ENCODE results near the gene UBE2V1.
"Not testable (repeated sequence)": the region's sequence is repeated elsewhere in the genome, so short reads cannot be mapped to it uniquely, and the experiment has no call there.

Gene UBE2V1

DNA sequence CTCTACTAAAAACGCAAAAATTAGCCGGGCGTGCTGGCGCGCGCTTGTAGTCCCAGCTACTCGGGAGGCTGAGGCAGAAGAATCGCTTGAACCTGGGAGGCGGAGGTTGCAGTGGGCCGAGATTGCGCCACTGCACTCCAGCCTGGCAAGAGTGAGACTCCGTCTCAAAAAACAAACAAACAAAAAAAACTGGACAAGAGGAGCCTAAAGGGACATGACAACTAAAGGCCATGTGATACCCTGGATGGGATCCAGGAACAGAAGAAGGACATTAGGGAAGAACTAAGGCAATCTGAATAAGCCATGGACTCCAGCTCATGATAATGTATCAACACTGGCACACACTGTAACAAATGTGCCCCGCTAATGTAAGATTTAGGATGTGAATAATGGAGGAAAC is 24.8 kb upstream of the UBE2V1 start:
- DNase-seq (ENCODE audit: low read depth), result not testable (repeated sequence)

DNA sequence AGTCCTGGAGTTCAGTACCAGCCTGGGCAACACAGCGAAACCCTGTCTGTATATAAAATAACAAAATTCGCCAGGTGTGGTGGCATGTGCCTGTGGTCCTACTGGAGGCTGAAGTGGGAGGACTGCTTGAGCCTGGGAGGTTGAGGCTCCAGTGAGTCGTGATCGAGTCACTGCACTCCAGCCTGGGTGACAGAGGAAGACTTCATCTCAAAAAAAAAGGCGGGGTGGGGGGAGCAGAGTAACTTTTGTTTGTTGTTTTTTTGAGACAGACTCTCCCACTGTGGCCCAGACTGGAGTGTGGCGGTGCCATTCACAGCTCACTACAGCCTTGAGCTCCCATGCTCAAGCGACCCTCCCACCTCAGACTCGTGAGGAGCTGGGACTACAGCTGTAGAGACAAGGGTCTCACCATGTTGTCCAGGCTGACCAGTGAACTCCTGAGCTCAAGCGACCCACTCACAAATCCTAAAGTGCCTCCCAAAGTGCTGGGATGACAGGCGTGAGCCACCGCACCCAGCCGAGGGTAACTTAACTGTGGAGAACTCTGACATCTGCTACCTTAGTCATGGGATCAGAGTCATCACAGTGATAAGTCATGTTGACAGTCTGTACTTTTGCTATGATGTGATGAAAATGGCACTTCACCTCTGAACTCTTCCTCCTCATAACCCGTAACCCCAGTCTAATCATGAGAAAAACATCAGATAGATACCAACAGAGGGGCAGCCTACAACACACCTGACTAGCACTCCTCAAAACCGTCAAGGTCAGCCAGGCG is 24.1 kb upstream of the UBE2V1 start:
- no peak for DNase-seq (ENCODE audit: low read depth)

DNA sequence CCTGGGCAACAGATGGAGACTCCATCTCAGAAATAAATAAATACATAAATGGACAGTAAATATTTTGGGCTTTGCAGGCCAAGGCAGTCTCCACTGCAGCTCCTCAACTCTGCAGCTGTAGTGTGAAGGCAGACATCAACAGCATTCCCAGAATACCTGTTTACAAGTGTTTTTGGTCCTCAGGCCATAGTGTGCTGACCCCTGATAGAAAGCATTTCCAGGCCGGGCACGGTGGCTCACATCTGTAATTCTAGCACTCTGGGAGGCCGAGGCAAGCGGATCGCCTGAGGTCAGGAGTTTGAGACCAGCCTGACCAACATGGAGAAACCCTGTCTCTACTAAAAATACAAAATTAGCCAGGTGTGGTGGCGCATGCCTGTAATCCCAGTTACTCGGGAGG is 22.2 kb upstream of the UBE2V1 start:
- DNase-seq (ENCODE audit: low read depth), result not testable (repeated sequence)

DNA sequence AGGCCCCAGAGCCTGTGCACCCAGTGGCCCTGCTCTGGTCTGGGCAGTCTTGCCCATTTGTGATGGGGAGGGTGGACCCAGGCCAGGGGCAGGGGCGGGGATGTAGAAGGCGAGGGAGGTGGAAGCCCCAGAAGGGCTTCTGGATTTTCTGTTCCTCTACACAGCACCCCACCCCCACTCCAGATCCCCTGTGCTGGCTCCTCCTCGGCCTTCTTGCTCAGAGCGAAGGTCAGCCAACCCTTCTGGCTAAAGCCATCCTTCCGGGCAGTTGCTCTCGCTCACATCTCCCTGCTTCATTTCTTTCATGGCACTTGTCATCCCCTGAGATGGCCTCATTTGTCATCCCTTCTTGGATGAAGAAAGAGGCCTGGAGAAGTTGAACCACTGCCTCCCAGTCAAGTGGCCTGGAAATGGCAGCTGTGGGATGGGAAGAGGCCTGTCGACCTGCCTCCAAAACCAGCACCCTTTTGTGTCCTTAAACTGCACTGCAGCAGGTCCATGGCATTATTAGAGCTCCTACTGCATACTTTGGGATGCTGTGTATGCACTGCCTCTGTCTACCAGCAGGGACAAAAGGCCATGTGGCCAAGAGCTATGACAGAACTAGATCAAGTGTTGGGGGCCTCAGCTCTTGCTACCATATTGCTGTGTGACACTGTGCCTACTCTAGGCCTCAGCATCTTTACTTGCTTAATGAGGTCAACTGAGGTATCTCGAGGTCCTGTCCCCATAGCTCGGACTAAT is 20.7 kb upstream of the UBE2V1 start:
- no peak for DNase-seq (ENCODE audit: low read depth)

DNA sequence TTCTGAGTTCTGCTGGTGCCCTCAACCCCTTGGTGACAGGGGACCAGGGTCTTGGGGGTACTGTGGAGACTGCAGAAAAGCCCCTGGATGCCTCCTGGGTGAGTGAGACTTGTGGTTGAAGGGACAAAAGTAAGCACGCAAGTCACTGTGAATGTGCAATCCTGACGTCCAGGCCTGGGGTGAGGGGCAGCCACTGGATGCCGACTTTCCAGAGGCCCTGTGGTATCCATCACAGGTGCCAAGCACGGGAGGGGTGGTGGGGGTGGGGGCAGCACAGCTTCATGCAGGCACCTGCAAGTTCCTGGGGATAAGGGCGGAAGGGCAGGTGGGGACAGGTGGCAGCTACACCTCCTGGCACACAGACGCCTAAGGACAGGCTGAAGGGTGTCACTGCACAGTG is 20.1 kb upstream of the UBE2V1 start:
- DNase-seq (ENCODE audit: low read depth), result no peak

DNA sequence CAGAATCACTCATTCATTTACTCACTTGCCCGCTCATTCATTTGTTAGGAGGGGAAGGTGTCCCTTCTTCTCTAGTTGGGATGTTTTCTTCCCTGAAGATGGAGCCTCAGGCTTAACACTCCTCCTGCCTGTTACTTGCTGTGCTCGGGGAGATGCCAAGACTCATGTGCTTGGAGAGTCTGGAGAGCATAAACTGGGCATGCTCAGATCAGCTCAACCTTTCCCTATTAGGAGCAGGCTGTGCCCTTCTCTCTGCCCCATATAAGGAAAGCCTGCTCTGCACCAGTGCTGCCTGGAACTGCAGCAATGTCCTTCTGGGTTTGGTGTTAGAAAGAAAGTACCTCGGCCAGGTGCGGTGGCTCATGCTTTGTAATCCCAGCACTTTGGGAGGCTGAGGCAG is 18.0 kb upstream of the UBE2V1 start:
- no peak for DNase-seq (ENCODE audit: low read depth)

DNA sequence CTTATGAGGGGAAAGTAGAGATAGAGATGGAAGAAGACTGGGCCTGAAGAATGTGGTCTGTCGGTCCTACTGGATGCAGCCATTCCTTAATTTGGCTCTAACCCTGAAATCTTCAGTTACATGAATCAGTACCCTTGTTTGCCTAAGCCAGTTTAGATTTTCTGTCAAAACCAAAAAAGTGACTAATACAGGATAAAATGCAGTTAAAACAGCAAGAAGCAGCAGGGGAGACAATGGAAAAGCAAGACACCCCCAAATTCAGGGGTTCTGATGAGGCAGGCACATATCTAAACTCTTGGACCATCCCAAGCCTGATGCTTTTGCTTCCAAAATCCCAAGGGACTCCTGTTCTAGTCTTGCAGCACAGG is 17.4 kb upstream of the UBE2V1 start:
- DNase-seq (ENCODE audit: low read depth), result no peak

DNA sequence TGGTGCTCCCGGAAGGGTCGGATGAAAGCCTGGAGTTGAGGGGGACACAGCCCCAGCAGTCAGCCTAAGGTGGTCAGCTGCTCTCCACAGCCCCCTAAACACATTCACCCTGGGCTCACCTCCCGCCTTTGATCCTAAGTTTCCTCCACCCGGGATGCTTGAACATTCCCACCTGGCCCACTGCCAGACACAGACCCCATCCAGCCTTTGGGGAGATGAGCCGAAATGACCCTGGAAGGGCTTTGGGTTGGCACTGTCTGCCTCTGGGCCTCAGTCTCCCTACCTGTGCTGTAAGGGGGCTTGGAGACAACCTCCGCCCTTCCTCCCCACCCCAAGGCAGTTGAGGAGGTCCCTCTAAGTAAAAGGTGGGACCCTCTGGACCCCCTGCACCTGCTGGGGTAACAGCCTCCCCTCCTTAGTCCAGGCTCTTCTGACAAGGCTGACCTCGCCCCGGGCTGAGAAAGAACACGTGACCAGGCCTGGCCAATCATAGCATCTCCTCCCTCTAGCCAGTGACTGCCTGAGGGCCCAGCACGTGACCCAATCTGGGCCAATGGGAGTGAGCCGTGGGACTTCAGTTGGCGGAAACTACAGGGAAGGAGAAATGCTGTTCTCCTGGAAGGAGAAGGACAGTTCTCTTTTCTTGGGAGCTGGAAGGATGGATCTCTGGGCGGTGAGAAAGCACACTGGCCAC is 16.9 kb upstream of the UBE2V1 start:
- DNase-seq (ENCODE audit: low read depth), result no peak

DNA sequence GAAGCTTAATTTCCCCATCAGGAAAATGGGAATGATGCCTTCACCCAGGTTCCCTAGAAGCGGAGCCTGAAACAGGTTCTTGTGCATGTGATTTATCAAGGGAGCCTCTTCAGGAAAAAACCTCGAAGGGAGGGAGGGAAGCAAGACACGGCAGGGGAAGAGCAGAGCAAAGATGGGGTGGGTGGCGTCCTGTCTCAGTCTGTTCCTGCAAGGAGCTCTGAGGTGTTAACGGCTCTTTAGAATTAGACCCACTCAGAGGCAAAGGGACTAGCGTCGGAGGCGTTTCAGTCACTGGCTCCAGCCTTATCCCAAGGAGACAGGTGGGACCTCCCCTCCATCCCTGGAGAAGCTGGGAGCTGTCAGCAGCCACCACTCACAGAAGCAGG is 15.6 kb upstream of the UBE2V1 start:
- DNase-seq (ENCODE audit: low read depth), result no peak

DNA sequence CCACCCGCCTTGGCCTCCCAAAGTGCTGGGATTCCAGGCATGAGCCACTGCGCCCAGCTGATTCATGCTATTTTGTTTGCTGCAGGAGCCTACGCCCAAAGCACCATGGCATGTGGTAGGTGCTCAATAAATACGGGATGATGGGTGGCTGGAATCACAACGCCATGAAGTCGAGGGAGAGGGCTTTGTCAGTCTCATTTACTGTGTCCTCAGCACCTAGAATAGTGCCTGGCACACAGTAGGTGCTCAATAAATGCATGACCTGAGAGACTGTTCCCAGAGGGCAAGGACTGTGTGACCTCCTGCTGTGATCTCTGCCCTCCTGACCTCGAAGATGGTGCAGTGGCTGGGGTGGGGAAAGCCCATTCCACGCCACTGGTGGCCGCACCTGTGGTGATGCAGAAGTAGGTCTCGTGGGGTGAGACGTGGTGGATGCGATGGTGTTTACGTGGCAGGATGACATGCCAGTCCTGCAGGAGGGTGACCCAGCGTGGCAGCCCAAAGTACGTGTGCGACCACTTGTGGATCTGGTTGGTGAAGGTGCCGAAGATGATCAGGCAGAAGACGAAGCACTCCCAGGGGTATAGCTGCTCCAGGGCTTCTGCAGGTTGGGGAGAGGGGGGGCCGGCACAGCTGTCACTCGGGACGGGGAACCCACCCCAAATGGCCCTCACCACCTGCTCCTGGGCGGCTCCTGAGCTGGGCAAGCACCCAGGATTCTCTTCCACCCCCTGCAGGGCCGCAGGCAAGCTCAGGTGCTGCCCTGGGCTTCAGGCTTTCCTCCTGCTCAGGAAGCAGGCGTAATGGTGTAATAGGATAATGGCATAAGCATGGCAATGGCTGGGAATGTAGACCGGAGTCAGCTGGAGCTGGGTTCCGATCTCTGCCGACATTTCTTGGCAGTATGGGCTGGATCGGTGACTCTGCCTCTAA is 14.9 kb upstream of the UBE2V1 start:
- no peak for DNase-seq (ENCODE audit: low read depth)

DNA sequence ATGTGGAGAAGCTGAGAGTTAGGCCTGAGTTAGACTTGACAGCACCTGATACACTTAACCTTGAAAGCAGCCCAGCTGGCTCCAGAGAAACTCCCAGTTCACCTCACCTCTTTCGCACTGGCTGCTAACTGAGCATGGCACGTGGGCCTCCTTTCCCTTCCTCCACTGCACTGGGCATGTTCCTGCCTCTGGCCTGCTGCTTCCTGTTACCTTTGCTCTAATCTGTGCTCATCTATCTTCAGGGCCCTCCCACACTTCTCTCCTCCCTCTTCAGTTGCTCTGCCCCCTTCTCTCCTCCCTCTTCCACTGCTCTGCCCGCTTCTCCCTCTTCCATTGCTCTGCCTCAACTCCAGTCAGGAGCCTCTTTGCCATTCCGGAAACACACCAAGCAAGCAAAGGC is 13.7 kb upstream of the UBE2V1 start:
- DNase-seq (ENCODE audit: low read depth), result no peak

DNA sequence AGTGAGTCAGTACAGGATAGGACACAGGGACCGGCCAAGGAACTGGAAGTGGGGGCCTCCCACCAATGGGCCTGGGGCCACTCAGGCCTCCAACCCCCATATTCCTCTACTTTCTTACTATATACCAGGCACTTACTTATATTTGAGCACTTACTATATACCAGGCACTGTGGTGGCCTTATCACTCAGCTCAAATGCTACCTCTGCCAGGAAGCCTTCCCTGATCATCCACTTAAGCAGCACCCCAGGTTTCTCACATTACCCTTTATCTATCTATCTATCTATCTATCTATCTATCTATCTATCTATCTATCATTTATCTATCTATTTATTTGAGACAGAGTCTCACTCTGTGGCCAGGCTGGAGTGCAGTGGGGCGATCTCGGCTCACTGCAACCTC is 12.3 kb upstream of the UBE2V1 start:
- no peak for DNase-seq (ENCODE audit: low read depth)

DNA sequence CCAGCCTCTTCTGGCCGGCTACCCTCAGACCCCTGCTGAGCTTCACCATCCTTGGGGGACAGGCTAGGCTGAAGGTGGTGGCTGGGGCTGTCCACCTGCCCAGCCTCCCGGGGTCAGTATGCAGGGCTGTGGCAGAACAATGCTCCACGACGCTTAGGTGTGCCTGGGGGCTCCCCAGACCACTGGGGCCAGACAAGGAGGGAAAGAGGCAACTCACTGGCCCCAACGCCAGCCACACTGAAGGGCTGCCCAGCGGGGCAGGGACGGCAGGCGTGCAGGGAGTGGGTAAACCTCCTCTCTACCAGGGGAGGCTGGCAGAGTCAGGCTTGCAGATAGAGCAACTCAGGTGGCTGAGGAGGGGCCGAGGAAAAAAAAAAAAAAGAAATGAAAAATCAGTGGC is 11.5 kb upstream of the UBE2V1 start:
- no peak for DNase-seq (ENCODE audit: low read depth)

DNA sequence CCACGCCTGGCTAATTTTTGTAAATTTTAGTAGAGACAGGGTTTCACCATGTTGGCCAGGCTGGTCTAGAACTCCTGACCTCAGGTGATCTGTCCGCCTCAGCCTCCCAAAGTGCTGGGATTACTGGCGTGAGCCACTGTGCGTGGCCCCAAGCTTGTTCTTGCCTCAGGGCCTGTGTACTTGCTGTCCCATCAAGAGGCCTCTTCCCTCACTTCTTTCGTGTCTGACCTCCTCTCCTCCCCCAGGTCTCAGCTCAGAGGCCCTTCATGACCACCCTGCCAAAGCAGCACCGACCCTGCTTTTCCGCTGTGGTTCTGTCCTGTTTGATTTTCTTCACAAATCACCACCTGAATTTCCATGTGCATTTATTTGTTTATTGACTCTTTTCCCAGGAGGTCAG is 10.5 kb upstream of the UBE2V1 start:
- no peak for DNase-seq (ENCODE audit: low read depth)

DNA sequence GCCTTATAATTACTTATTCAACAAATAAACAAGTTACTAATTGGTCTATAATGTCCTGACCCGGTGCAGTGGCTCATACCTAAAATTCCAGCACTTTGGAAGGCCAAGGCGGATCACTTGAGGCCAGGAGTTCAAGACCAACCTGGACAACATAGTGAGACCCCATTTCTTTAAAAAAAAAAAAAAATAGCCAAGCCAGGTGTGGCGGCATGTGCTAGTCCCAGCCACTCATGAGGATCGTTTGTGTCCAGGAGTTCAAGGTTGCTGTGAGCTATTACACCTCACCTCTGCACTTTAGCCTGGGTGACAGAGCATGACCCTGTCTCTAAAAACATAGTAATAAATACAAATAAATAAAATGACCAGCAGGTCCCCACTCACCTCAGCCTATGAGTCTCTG is 9.8 kb upstream of the UBE2V1 start:
- DNase-seq (ENCODE audit: low read depth), result no peak

DNA sequence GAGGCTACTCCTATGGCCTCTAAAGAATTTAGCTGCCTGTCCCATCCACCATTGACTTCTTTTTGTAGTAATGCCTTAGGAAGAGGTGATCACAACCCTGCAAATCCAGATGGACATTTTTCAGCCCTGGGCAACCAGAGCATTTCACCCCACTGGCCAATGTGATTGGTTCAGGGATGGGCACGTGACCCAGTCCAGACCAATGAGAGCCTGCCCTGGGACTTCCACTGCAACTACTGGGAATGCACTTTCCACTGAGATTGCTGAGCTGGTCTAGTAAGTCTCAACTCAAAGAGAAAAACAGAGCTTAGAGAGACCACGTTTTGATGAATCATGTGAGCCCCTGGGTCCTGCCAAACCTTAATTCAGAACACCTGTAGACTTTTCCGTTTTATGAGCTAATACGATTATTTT is 8.9 kb upstream of the UBE2V1 start:
- DNase-seq (ENCODE audit: low read depth), result no peak

DNA sequence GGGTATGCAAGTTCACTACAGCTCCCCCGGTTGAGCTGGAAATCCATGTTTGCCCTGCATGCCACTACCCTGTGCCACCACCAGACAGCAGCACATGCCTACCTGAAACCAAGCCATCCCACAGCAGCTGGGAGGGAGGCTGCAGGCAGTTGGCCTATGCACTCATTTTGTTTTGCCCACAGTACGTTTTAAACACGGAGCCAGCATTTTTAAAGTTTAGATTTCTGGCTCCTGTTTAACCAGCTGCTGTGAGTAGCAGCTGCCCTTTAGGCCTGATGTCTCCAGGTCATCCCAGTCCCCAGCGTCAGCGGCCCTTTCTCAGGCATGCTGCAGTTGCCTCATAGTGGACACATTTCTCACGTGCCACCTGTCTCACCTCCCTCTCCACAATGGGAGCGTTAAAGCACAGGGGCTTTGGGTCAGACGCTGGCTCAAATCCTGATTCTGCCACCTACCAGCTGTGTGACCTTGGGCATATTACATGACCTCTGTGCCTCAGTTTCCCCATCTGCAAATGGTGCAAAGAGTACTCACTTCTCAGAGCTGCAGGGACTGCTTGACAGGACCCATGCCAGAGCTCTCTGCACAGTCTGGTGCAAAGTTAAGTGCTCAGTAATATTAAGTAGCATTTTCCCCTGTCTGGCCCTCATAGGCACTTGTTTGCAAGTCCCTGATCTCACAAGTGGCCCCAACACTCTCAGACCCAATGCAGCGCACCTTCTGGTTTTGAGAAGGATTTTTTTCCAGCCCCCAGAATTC is 8.2 kb upstream of the UBE2V1 start:
- peak; percentile 55 for DNase-seq (ENCODE audit: low read depth)

DNA sequence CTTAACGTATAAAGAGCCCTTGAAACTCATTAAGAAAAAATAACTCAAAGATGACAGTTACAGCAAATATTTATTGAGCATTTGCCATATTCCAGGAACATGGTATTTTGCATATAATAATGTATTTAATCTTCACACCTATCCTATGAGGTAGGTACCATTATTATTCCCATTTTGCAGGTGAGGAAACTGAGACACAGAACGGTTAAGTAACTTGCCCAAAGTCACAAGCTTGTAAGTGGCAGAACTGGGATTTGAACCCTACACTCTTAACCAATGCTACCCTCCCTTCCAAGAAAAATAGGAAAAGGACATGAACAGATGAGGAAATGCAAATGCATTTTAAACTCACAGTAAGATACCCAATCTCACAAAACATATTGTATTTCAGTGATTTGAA is 5.3 kb upstream of the UBE2V1 start:
- no peak for DNase-seq (ENCODE audit: low read depth)

DNA sequence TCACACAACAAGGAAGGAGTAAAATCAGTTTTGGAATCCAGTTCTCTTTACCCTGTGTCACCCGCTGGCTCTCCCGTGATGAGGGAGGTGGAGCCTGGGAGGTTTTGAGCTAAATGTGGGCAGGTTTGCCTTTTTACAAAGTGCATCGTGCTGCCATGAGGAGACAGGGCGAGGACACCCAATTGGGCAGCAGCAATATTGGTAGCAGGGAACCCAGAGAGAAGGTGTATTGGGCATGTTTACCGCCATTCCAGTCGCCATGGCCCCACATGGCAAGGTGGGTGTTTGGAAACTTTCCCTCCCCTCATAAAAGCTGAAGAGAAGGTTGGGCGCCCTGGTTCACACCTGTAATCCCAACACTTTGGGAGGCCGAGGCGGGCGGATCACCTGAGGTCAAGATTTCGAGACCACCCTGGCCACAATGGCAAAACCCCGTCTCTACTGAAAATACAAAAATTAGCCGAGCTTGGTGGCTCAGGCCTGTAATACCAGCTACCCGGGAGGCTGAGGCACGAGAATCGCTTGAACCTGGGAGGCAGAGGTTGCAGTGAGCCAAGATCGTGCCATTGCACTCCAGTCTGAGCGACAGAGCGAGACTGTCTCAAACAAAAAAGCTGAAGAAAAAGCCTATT is 3.5 kb upstream of the UBE2V1 start:
- no peak for DNase-seq (ENCODE audit: low read depth)

DNA sequence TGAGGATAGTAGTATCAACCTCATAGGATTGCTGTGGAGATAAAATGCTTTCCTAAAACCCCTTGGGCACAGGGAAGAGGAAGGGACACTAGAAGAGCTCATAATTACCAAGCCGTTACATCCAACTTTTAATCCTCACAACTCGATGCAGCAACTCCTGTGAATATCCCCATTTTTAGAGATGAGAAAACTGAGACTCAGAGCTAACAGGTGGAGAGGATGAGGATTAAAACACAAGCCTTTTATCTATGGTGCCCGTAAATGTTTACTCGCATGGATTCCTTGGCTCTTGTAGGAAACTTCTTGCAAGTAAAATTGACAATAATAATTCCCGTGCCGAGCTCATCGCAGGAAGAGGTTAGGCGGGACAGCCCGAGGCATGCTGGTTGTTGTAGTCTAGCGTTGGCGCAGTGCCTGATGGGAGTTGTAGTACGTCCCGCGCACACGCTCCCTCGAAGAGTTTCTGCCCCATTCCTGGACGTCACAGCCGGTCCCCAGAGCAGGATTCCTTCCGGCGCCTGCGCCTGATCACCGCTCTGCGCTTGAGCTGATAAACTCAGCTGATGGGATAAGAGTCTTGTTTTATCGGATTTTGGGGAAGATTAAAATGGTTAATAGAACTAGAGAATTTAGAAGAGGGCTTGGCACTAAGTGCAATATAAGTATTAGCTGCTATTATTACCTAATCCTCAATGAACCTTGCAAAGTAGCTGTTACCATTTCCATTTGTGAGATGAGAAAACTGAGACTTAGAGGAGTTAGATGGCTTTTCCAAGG is 2.8 kb upstream of the UBE2V1 start:
- peak; percentile 86 for DNase-seq (ENCODE audit: low read depth)
